Muscle of arm (tissue), 14 donors: ENCODE data around the gene ATP13A5. TPM values are rescaled to one million over a fixed set of nuclear protein-coding genes. Genes with fewer than 3 reads are reported as not detected.

Source experiments
- DNase-seq: peaks from one replicate; pipeline ENCODE4 v3.0.0-alpha.2; 2013
- long read RNA-seq, 11 donors: transcript quantifications; one replicate each; lab custom pipeline, GENCODE V29; 2026
- polyA plus RNA-seq, 12 donors: library from polyadenylated mRNA; unstranded; fragments of 120-200 nt; gene quantifications; one replicate each; pipeline ENCODE4 v1.2.1, GENCODE V29; 2013; ENCODE audit not compliant: insufficient read length in 12 of 12

ATP13A5 gene
- 1 to 10 TPM in 3 of 12 donors, under 1 TPM in 7, not detected in 2; 0.17 to 1.8 (median 0.56) TPM for polyA plus RNA-seq
- long read RNA-seq, donor 1, result 0 reads
- long read RNA-seq, donor 2, result 0 reads
- long read RNA-seq, donor 3, result 0 reads
- long read RNA-seq, donor 4, result 0 reads
- long read RNA-seq, donor 5, result 0 reads
- long read RNA-seq, donor 6, result 0 reads
- long read RNA-seq, donor 7, result 0 reads
- long read RNA-seq, donor 8, result 0 reads
- long read RNA-seq, donor 9, result 0 reads
- long read RNA-seq, donor 10, result 0 reads
- long read RNA-seq, donor 11, result 0 reads

GRCh38 chr3:193378706-193379105 is at the start of gene ATP13A5:
ATP13A5 (minus strand) TSS chr3:193378753; CDS start chr3:193378725, 28 bp downstream.
- no peak for DNase-seq

DNA sequence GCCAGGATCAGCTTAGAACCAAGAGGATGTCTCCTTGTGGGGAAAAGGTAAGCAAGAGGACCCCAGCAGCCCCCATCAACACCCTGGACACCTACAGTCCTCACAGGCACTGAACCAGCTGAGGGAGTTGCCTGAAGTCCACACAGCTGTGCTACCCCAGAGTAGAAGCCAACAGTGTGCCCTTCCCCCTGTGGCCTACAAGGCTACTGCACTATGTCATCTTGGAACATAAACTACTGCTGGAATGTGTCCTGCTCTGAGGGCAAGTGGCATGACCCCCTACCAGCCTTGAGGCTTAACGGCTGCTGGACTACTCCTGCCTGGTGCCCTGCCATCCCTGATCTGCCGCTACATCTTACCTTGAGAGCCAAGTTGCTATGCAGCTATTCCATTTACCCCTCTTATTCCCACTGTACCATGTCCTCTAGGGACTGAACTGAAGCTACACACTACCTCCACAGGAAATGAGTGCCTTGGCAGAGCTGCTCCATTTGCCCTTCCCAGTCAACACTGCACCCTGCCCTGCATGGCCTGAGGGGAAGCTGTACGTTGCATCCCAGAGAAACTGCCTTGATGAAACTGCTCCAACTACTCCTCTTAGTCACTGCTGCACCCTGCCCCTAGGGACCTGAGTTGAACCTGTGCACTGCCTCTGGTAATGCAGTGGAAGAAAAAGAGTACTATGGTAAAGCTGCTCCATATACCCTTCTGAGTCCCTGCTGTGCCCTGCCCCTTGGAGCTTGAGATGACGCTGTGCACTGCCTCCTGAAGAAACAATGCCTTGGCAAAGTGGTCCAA is 40.2 kb upstream of the ATP13A5 start:
- no peak for DNase-seq

DNA sequence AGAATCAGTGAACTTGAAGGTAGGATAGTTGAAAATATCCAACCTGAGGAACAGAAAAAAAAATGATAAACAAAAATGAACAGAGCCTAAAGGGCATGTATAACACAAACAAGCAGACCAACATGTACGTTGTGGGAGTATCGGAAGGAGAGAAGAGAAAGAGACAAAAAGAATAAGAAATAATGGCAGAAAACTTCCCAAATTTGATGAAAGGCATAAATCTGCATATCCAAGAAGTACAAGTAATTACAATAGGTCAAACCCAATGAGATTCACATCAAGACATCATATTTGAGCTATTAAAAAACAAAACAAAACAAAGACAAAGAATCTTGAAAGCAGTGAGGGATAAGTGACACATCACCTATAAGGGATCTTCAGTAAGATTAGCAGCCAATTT is 38.1 kb upstream of the ATP13A5 start:
- DNase-seq, result no peak

GRCh38 chr3:193407688-193408087 is 29.1 kb upstream of the ATP13A5 start:
- no peak for DNase-seq

GRCh38 chr3:193407112-193407511 is 28.6 kb upstream of the ATP13A5 start:
- no peak for DNase-seq

DNA sequence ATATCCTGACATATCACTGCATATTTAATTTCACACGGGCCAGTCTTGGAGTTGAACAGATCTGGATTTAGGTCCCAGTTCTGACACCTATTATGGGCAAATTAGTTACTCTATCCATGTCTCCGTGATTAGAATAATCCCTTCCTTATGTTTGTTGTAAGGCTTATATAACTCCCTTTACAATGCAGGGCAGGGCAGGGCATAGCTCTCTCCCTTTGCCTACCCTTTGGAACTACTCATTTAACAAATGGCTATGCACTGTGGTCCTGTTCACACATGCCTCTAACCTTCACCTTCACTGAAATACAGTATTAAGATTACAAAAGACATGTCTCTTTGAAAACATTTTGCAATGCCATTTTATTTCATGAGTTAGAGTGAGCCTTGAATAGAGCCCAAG is 24.8 kb upstream of the ATP13A5 start:
- DNase-seq, result no peak

DNA sequence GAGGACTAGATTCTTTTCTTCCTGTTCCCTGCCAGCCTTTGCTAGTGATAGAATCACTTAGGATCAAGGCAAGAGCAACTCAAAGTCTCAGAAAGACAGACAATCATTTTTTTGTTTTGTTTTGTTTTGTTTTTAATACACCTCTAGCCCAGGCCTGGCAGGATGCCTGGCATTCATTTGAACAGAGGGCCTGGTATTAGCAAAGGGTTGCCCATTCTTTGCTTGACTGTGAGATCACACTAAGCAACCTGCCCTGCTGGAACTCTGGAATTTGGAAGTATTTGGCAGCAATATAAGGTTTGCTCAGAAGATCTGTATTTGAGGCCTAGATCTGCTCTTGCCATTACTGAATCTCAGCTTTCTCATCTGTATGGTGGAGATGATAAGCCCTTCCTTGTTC is 21.8 kb upstream of the ATP13A5 start:
- DNase-seq, result no peak

DNA sequence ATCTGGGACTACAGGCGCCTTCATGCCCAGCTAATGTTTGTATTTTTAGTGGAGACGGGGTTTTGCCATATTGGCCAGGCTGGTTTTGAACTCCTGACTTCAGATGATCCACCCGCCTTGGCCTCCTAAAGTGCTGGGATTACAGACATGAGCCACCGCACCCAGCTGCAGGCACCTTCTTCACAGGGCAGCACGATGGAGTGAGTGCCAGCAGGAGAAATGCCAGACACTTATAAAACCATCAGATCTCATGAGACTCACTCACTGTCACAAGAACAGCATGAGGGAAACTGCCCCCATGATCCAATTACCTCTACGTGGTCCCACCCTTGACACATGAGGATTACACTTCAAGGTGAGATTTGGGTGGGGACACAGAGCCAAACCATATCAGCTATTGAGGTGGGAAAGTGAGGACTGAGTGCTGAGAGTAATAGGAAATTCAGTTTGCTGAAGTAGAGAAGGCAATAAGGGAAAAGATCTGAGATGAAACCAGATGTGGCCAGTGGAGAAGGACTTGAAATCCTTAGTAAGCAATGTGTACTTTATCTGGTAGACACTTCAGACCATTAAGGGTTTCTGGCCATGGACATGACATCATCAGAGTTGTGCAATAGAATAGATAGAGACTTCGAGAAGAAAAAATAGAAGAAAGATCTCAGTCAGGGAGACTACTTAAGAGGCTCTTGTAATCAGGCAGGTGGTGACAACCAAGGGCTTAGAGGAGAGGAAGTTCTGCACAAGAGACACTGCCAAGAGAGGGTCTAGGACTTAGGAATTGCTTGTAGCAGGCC is 18.1 kb upstream of the ATP13A5 start:
- DNase-seq, result no peak

DNA sequence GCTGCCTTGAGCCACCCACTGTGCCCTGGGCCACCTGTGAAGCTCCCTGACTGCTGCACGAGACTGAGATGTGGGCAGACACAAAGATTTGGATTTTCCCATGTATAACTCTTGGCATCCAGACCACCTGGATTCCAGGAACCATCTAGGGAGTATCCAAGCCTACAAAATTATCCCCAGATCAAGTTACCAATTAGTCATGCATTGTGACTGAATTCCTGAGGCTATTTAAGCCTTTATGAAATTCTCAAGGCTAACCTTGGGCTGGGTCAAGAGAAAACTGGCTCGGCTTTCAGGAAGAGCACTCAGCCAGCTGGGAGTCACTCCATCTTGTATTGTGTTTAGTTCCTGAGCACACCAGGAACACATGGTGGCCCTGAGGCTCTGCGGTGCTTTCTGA is 13.3 kb upstream of the ATP13A5 start:
- DNase-seq, result no peak

DNA sequence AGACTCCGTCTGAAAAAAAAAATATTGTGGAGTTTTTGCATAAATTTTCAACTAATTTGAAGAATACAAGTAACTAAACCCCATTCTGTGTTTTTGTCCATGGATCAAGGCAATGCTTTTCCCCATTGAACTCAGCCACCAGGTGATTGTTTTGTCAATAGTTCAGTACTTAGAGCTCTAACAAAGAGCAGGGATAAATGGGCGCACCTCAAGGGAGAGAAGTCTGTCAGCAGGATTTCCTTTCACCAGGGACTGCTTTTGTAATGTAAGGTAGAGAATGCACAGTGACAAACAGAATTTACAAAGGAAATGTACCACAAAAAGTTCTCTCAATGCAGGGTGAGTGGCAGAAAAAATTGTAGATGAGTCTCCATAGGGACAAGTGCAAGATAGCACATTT is 10.8 kb upstream of the ATP13A5 start:
- DNase-seq, result no peak

- no peak for DNase-seq
Measured at GRCh38 chr3:193388361-193388760, 9.8 kb upstream of the ATP13A5 start.

GRCh38 chr3:193387596-193387995 is 9.0 kb upstream of the ATP13A5 start:
- DNase-seq, result no peak

DNA sequence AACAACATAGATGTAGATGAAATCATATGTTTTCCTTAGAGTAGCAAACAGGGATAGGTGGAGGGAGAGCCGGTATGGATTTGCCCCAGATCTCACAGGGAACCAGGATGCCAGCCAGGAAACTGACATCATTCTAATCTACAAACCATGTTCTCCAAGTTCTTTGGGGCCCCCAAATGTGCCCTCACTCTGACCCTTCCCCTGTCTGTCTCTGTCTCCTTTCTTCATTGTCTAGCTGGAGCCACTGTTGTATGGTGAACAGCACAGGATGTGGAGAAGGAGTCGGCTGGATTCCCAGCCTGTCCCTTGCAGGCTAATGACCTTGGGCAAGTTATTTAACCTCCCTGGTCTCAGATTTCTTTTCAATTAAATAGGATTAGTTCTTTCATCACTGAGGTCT is 962 bp downstream of the ATP13A5 start:
- DNase-seq, result no peak

DNA sequence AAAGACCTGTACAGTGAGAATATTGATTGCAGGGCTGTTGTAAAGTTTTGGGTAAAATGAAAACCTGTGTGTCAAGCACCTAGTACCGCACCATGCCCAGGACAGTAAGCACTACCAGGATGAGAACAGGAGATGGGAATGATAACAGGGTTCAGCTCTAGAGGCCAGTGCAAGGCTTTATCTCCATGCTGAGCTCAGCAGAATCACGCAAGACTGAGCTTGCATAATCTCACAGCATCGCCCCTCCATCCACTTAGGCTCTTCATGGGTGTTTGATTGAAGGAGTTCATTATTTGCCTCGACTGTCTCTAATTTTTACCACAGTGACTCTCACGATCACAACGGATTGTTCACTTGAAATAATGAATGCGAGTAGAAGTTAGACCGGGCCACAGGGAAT is 2.9 kb downstream of the ATP13A5 start:
- DNase-seq, result no peak

- no peak for DNase-seq
Measured at GRCh38 chr3:193372783-193373182, 5.8 kb downstream of the ATP13A5 start.

DNA sequence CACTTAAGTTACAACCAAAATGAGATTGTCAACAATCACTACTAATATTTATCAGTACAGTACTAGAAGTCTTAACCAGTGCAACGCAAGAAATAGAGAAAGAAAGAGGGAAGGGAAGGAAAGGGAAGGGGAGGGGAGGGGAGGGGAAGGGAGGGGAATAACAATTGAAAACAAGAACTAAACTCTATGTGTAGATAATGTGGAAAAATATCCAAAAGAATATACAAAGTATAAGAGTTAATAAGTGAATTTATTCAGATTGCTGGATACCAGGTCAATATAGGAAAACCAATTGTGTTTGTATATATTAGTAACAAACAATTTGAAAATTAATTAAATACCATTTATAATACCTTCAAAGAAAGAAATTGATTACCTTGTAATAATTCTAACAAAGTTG is 10.7 kb downstream of the ATP13A5 start:
- DNase-seq, result no peak

GRCh38 chr3:193357291-193357690 is 21.3 kb downstream of the ATP13A5 start:
- no peak for DNase-seq

DNA sequence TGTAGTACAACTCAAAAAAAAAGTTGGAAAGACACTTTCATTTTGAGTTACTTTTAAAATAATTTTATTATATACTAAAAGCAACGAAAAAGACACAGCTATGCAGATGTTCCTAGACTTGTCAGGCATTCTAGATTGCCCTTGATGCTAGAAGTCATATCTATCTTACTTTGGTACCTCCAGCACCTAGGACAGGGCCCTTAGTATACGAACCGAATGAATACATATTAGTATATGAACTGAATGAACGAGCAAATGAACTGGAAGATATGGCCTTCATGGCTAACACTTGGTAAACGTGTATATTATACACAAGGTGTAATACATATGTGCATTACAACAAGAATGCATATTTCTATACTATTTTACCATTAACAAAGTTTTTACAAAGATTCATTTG is 24.1 kb downstream of the ATP13A5 start:
- no peak for DNase-seq

GRCh38 chr3:193350744-193351143 is 27.8 kb downstream of the ATP13A5 start:
- DNase-seq, result no peak

- no peak for DNase-seq
Measured at GRCh38 chr3:193348686-193349085, 29.9 kb downstream of the ATP13A5 start.

DNA sequence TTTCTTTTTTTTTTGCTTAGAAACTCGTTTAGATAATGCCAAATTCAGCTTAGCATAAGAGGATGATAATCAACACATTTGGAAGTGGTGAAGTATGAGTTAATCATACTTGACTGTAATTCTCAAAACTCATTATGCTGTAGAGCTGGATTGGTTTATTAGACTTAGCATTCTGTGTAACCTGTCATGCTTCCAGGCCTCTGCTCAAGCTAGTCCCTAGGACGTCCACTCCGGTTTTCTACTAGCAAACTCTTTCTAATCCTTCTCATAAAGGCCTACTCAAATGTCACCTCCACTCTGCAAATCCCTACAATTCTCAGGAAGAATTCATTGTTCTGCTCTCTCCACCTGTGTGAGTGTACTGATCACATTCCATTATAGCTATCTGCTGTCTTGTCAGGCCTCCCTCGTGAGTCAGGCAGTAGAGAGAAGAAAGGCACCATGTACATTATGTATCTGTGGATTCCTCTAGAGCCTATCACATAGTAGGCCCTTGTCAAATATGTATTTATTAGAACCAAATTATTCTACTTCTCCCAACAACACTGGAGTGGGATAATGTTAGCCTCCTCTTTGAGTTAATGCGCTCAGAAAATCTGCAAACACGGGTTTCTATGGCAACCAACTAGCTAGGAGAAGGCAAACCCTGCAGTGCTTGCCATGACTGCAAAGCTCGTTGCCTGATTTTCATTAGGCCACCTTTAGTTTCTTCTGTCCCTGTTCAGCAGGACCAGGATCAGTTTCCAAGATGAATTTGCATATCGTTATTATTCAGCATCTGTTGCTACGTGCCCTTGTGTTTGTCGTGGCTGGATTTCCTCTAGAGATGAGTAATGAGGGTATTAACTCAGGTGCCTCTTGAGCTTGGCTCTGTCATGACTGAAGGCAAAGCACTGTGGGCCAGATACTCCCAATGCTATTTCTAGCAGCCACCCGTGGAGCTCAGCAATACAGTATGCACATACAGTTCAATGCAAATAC is 30.7 kb downstream of the ATP13A5 start:
- no peak for DNase-seq
